GM12891 (cell line): ENCODE results near the gene ANK3.
"Not testable (repeated sequence)": the region's sequence is repeated elsewhere in the genome, so short reads cannot be mapped to it uniquely, and the experiment has no call there.

ENCODE experiments used
- DNase-seq: peaks from one replicate; pipeline ENCODE4 v3.0.0; 2011; ENCODE audit warnings: low spot score; ENCODE audit not compliant: insufficient read length
- FAIRE-seq: peaks from 2 replicates; lab custom pipeline; 2011; peaks lifted over from hg19 to GRCh38; lab: Jason Lieb, UNC
- PAX5 ChIP-seq: IDR thresholded peaks from 2 replicates; pipeline ENCODE4 v1.6.1; 2011; ENCODE audit warnings: low read length, moderate library complexity, mild to moderate bottlenecking; ENCODE audit not compliant: insufficient read depth, severe bottlenecking
- POLR2A ChIP-seq: IDR thresholded peaks from 2 replicates; pipeline ENCODE4 v1.6.1; 2011; ENCODE audit warnings: low read depth, low read length, control low read depth
- POLR2AphosphoS5 ChIP-seq: IDR thresholded peaks from 2 replicates; pipeline ENCODE4 v1.6.1; 2011; ENCODE audit warnings: low read depth, low read length, control low read depth
- POU2F2 ChIP-seq: IDR thresholded peaks from 2 replicates; pipeline ENCODE4 v1.6.1; 2011; ENCODE audit warnings: low read depth, mild to moderate bottlenecking, control low read depth, low read length, moderate library complexity
- SPI1 ChIP-seq: IDR thresholded peaks from 2 replicates; pipeline ENCODE4 v1.6.1; 2011; ENCODE audit warnings: low read depth, low read length, control low read depth
- TAF1 ChIP-seq: IDR thresholded peaks from 2 replicates; pipeline ENCODE4 v1.6.1; 2011; ENCODE audit warnings: low read depth, low read length, control low read depth

ANK3 gene

DNA sequence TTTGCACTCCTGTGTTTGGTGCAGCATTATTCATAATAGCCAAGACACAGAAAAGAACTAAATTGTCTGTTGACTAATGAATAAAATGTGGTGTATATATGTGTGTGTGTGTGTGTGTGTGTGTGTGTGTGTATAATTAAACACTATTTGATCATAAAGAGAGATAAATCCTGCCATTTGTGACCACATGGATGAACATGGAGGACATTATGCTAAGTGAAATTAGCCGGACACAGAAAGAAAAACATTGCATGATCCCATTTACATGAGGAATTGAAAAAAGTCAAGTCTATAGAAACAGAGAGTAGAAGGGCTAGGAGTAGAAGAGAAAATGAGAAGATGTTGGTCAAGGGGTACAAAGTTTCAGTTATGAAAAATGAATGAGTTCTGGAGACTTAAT, 85.9 kb downstream of the ANK3 start:
- no peak for DNase-seq
- TF ChIP-seq POLR2AphosphoS5 = no peak
- no peak for TF ChIP-seq POLR2A
- TF ChIP-seq SPI1 = no peak
- TF ChIP-seq PAX5 = no peak
- no peak for TF ChIP-seq POU2F2
- no peak for TF ChIP-seq TAF1
- FAIRE-seq = no peak

DNA sequence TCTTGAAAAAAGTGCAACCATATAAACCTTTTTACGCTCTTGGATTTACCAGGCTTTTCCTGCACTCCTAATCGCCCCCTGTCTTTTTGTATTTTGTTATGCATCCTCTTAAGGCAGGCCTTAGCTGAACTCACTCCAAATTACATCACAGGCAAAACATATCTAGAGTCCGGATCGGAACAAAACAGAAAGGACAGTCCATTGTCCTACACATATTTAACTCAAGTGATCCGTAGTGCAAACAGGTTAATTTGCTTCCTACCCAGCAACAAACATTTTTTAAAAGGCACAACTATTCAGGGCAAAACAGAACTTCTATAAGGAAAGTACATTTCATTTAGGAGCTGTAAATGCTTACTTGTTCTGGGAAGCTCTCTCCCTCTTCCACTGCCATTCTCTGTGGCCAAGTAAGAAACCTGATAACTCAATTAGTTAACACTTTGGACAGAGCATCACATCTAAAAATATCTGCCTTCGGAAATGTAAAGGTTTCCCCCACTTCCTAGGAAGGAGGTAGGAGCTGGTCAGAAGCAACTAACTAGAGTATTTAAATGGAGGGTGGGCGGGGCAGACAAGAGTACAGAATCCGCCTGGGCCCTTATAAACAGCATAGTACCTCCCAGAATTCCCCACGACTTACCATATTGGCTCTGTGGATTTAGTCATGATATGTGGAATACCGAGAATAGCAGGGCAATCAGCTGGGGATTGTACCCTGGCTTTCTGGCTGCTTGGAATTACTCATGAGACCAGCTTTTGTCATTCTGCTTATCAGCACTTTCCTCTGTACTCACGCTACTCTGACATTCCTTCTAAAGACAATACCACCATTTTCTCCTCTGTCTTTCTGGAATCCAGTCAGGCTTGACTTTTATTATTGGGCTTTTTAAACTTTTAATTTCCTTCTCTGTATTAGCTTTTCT, 89.5 kb downstream of the ANK3 start:
- FAIRE-seq = no peak

DNA sequence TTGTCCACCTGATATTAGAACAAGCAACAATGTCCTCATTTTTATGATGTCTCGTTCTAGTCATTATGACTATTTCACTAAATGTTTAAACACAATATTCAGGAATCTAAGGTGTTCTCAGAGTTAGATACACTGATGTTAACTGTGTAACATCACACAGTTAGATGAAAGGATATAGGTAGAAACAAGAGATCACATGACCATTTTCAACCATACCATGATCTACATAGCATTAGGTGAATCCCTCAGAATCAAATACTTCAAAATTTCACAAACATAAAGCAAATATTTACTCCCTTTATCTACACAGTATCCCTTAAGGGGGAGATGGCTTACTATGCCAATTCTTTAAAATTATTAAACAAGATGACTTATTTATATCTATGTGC, 90.3 kb downstream of the ANK3 start:
- no peak for TF ChIP-seq SPI1
- TF ChIP-seq TAF1 = no peak
- no peak for TF ChIP-seq POLR2AphosphoS5
- TF ChIP-seq POU2F2 = no peak
- no peak for TF ChIP-seq POLR2A
- no peak for TF ChIP-seq PAX5
- FAIRE-seq = no peak
- no peak for DNase-seq

More for the DNA sequence above, 89.5 kb downstream of the ANK3 start:
- TF ChIP-seq SPI1 (no peak), TAF1 (no peak), POLR2AphosphoS5 (no peak), POLR2A (no peak), POU2F2 (no peak), PAX5 (no peak)
- no peak for DNase-seq

DNA sequence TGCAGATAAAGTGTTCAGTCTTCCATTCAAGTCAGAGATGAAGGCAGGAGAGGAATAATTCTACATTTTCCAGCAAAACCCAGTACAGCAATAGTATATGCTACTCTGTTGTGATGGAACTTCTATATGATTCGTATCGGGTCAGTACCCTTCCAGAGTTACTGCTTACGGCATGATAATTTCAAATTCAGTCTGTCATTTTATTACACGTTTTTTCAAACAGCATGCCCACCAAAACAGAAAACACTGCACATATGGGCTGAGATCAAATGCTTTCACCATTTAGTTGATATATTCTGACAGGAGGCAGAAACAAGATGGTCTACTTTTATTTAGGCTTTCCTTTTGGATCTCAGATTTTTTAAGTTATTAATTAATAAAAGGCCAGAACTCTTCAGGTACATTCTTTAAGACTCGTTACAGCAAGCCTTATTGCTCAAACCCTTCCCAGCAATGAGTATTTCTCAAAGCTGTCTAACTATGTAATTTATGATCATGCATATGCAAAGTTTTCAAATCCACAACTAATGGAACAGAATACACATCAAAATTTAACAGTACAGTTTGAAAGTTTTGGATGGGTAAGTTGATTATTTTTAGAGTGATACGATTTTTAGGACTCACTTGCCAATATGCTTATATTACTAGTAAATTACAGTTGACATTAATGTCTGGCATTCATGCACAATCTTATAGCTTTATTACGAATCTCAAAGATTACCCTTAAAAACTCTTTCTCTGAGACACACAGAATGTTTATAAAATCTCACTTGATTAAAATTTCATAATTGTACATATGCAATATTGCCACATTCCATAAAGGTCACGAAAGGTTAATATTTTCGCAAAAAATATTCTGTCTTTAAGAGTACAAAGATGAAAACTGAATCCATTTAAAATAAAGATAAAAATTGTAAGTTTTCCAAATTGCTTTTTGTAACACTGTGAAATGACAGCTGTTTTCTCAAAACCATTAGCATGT, 91.0 kb downstream of the ANK3 start:
- DNase-seq = no peak
- no peak for FAIRE-seq
- TF ChIP-seq PAX5 (no peak), POU2F2 (no peak)

DNA sequence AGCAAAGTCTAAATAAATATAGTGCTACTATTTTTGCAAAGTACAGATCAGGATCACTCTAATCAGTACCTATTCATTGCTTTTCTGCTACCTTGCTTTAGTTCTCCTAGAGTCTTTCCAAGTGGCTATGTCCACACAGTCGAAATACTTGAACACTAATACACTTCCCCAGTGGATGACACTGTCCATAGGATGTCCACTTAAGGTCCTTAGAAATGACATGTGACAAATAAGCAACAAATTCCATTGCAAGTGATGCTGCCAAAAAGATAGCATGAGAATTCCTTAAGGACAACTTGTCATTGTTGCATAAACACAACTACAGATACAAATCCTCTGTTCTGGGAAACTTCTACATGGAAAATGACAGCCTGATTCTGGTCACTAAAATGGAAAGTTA, 93.6 kb downstream of the ANK3 start:
- TF ChIP-seq SPI1 (no peak), TAF1 (no peak), PAX5 (no peak), POLR2A (no peak), POLR2AphosphoS5 (no peak), POU2F2 (no peak)
- DNase-seq = no peak
- FAIRE-seq = no peak

DNA sequence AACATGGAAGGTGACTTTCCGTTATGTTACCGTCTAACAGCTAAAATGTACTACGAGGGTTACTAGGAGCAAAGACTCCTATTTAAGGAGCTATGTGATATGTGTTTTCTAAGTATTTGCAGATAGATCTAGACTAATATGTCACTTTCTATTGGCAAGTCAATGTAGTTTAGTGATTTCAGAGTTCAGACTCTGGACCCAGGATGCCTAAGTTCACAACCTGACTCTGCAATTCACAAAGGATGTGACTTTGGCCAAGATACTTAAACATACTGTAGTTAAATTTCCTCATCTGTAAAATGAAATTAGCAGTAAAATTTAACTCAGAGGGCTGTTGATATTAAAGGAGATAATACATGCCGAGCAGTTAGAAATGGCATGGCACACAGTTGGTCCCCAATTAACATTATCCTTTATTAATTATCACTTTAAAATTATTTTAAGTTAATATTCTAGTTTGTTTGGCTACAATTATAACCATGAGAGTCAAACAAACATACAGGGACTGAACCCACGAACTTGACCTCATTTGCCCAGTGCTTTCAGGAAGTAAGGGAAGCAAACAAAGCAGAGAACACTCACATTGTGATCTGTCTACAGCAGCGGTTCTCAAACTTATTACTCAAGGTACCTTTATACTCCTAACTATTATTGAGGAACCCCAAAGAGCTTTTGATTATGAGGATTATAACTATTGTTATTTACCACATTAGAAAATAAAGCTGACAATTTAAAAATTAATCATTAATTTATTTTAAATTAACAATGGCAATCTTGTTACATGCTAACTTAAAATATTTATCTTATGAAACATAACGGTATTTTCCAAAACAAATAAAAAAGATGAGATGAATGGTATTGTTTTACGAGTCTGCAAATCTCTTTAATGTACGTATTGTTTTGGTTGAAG, 94.4 kb downstream of the ANK3 start:
- FAIRE-seq (no peak), DNase-seq (no peak)
- TF ChIP-seq POLR2AphosphoS5 (no peak), POLR2A (no peak), PAX5 (no peak), SPI1 (no peak), POU2F2 (no peak), TAF1 (no peak)

DNA sequence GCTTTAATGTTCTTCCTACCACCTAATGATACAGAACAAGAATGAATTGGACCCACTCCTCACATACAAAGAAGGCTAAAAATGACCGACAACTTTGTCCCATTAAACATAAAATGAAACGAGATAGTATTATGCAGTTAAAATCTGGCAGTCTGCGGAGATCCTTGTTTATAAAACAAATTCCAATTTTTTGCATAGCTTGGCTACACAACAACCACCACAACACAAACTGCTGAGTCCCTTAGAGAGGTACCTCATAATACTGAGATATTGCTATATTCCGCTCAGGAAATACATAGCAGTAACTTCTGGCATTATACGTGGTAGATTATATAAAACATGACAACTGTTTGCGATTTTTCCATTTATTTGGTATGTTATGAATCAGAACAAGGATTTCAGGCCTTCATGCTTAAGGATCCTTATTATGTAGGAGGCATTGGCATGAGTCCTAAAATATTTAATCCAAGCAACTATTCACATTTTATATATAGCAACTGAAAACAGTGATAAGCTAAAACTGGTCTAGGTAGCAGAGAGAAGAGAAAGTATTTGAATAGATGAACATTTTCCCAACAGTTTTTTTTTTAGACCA, 96.0 kb downstream of the ANK3 start:
- no peak for FAIRE-seq
- TF ChIP-seq SPI1 = no peak
- TF ChIP-seq POU2F2 = no peak

DNA sequence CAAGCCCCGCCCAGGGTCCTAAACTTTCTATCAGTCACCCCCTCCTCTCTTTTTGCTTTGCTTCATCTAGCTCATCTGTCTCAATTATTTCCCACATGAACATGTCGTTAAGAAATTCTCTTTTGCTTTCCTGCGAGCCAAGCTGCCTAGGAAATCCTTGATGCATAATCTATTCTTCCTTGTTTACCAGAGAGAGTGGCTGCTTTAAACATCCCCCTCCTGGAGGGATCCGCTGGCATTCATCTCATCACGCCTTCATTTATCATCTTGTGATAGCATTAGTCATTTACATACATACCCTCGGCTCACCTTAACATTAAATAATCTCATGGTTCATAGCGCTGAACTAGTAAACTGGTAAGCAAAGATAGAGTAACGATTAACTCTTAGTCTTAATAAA, 96.7 kb downstream of the ANK3 start:
- no peak for FAIRE-seq
- DNase-seq = no peak
- TF ChIP-seq TAF1 (no peak), POLR2AphosphoS5 (no peak), POU2F2 (no peak), SPI1 (no peak), PAX5 (no peak), POLR2A (no peak)

More for the DNA sequence above, 96.0 kb downstream of the ANK3 start:
- no peak for DNase-seq

DNA sequence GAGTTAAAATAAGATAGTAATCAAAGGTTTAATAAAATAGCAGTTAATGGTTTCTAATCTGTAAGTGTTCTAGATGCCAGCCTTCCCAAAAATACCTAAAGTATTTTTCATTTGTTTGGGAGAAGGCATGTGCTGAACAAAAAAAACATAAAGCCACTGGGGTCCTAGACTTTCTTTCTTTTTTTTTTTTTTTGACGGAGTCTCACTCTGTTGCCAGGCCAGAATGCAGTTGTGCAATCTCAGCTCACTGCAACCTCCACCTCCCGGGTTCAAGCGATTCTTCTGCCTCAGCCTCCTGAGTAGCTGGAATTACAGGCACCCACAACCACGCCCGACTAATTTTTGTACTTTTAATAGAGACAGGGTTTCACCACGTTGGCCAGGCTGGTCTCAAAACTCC, 97.1 kb downstream of the ANK3 start:
- not testable (repeated sequence) for FAIRE-seq, DNase-seq
